ENCODE results near the gene CASP1. TPM values are rescaled to one million over a fixed set of nuclear protein-coding genes. Genes with fewer than 3 reads are reported as not detected.

The CASP1 gene
- total RNA-seq, 1 donor from 2014 or later = not detected

DNA sequence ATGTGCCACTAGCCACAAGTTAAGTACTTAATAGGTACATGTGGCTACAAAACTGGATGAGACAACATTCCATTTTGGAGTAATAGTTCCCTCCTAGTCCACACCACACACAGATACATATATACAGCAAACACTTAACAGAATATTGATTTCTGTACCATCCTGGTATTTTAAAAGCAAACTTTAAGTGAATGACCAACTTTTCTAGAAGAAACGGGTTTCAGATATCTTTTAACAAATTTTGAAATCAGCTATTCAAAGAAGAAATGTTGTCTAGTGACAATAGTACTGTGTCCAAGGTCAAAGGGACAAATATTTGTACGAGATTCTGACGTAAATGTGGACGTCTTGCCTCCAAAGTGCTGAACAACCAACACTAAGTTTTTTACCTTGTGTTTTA is 22.5 kb upstream of the CASP1 start:
- no peaks in the 10 kb centered on the region for H3K36me3 Mint-ChIP-seq (ENCODE audit: unreplicated experiment)
- no peak for DNase-seq
- no peaks in the 10 kb centered on the region for H3K9me3 Mint-ChIP-seq (ENCODE audit: unreplicated experiment)
- H3K27me3 Mint-ChIP-seq (ENCODE audit: unreplicated experiment) = no peaks in the 10 kb centered on the region
- no peak overlapping the region for H3K27ac Mint-ChIP-seq (ENCODE audit: unreplicated experiment)
- H3K4me1 Mint-ChIP-seq (ENCODE audit: low read depth, unreplicated experiment) = no peaks in the 10 kb centered on the region
- TF ChIP-seq, protein P1, sequence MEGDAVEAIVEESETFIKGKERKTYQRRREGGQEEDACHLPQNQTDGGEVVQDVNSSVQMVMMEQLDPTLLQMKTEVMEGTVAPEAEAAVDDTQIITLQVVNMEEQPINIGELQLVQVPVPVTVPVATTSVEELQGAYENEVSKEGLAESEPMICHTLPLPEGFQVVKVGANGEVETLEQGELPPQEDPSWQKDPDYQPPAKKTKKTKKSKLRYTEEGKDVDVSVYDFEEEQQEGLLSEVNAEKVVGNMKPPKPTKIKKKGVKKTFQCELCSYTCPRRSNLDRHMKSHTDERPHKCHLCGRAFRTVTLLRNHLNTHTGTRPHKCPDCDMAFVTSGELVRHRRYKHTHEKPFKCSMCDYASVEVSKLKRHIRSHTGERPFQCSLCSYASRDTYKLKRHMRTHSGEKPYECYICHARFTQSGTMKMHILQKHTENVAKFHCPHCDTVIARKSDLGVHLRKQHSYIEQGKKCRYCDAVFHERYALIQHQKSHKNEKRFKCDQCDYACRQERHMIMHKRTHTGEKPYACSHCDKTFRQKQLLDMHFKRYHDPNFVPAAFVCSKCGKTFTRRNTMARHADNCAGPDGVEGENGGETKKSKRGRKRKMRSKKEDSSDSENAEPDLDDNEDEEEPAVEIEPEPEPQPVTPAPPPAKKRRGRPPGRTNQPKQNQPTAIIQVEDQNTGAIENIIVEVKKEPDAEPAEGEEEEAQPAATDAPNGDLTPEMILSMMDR (IDR thresholded peaks at IDR 0.05; ENCODE audit: partially characterized antibody, unreplicated experiment) = no peak
- no peak overlapping the region for H3K4me3 Mint-ChIP-seq (ENCODE audit: unreplicated experiment)

DNA sequence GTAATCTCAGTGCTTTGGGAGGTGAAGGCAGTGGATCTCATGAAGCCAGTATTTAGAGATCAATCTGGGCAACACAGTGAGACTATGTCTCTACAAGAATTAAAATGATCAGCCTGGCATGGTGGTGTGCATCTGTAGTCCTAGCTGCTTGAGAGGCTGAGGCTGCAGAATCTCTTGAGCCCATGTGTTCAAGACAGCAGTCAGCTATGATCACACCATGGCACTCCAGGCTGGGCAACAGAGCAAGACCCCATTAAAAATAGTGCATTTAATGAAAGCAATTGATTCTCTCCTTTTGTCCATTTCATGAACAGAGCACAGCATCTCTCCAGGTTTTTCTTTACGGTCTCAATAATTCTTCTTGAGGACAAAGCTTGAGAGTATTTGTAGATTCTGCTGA is 21.5 kb upstream of the CASP1 start:
- DNase-seq = no peak
- Mint-ChIP-seq H3K27ac (ENCODE audit: unreplicated experiment) (no peak overlapping the region), H3K9me3 (ENCODE audit: unreplicated experiment) (no peaks in the 10 kb centered on the region), H3K4me1 (ENCODE audit: low read depth, unreplicated experiment) (no peaks in the 10 kb centered on the region), H3K27me3 (ENCODE audit: unreplicated experiment) (no peaks in the 10 kb centered on the region), H3K36me3 (ENCODE audit: unreplicated experiment) (no peaks in the 10 kb centered on the region), H3K4me3 (ENCODE audit: unreplicated experiment) (no peak overlapping the region)
- TF ChIP-seq, protein P1 (IDR thresholded peaks at IDR 0.05; ENCODE audit: partially characterized antibody, unreplicated experiment) = no peak

DNA sequence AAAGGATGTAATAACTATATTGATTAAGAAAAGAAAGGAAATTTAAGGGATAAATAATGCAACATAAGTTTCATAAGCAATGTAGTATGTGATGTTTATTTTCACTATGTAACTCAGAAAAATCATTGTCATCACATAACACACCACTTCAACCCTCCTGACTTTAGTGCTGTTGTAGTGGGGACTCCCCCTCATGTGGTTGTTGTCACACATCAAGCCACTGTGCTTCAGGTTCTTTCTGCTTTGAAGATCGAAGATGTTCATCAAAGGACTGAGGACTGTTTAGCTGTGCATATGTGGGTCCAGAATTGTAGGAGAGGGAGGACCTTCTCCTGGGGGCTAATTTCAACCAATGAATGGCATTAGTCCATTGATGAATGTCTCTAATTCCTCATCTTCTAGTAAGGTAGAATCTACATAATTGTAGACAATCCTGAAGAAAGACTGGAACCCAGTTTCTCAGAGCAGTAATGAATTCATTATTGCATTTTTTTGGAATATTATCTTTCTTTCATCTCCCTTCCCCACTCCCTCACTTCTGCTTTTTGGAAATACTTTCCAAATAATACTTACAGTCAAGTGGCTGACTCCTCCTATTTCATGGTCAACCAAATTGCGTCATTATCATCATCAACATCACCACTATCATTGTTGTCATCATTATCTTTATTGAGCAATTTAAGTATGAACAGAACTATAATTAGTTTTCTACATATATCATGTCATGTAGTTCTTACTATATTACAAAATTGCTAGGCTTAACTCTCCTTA is 20.0 kb upstream of the CASP1 start:
- no peaks in the 10 kb centered on the region for H3K4me1 Mint-ChIP-seq (ENCODE audit: low read depth, unreplicated experiment)
- no peaks in the 10 kb centered on the region for H3K27me3 Mint-ChIP-seq (ENCODE audit: unreplicated experiment)
- TF ChIP-seq, protein P1 (IDR thresholded peaks at IDR 0.05; ENCODE audit: partially characterized antibody, unreplicated experiment) = no peak
- no peak overlapping the region for H3K27ac Mint-ChIP-seq (ENCODE audit: unreplicated experiment)
- no peak for DNase-seq
- H3K9me3 Mint-ChIP-seq (ENCODE audit: unreplicated experiment) = no peaks in the 10 kb centered on the region
- H3K4me3 Mint-ChIP-seq (ENCODE audit: unreplicated experiment) = no peak overlapping the region
- no peaks in the 10 kb centered on the region for H3K36me3 Mint-ChIP-seq (ENCODE audit: unreplicated experiment)

DNA sequence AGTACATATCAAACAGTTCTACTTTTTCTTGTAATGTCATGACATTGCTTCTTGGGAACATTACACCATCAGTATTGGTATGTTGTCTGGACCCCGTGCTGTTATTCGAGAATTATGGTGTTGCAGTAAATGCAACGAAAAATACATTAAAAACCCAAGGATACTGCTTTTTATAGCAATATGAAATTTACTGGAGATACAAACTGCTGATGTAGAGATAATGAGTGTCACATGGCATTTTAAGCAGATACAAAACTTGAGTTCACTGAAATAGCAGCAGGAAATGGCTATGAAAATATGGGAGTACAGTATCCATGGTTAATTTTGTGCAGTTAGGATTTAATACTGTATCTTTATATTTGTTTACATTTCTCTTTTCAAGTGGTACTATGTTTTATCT is 17.5 kb upstream of the CASP1 start:
- no peaks in the 10 kb centered on the region for H3K27me3 Mint-ChIP-seq (ENCODE audit: unreplicated experiment)
- H3K9me3 Mint-ChIP-seq (ENCODE audit: unreplicated experiment) = no peaks in the 10 kb centered on the region
- DNase-seq = no peak
- no peaks in the 10 kb centered on the region for H3K4me1 Mint-ChIP-seq (ENCODE audit: low read depth, unreplicated experiment)
- H3K27ac Mint-ChIP-seq (ENCODE audit: unreplicated experiment) = no peak overlapping the region
- H3K36me3 Mint-ChIP-seq (ENCODE audit: unreplicated experiment) = no peaks in the 10 kb centered on the region
- TF ChIP-seq, protein P1 (IDR thresholded peaks at IDR 0.05; ENCODE audit: partially characterized antibody, unreplicated experiment) = no peak
- H3K4me3 Mint-ChIP-seq (ENCODE audit: unreplicated experiment) = no peak overlapping the region

DNA sequence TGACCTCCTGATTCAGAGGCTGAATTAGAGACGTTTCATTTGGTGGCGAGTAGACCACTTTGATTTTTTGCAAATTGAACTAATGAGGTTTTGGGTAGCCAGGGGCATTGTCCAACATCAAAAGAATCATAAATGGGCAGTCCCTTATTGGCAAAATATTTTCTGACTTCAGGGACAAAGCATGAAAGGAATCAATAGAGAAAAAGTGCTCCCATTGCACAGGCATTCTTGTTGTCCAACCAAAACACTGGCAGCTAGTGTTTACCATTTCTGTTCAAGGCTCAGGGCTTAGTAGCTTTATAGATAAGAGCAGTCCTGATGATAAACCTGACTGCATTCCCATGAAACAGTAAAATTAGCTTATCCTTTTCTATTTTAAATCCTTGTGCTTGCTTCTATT is 16.6 kb upstream of the CASP1 start:
- no peaks in the 10 kb centered on the region for H3K36me3 Mint-ChIP-seq (ENCODE audit: unreplicated experiment)
- no peak overlapping the region for H3K4me3 Mint-ChIP-seq (ENCODE audit: unreplicated experiment)
- H3K27me3 Mint-ChIP-seq (ENCODE audit: unreplicated experiment) = no peaks in the 10 kb centered on the region
- no peaks in the 10 kb centered on the region for H3K4me1 Mint-ChIP-seq (ENCODE audit: low read depth, unreplicated experiment)
- H3K9me3 Mint-ChIP-seq (ENCODE audit: unreplicated experiment) = no peaks in the 10 kb centered on the region
- no peak overlapping the region for H3K27ac Mint-ChIP-seq (ENCODE audit: unreplicated experiment)
- TF ChIP-seq, protein P1 (IDR thresholded peaks at IDR 0.05; ENCODE audit: partially characterized antibody, unreplicated experiment) = no peak
- DNase-seq = no peak

All from glutamatergic neuron (in vitro differentiated cells).